GM20431 (cell line): ENCODE results near the gene FRMD1.
"Not testable (repeated sequence)": the region's sequence is repeated elsewhere in the genome, so short reads cannot be mapped to it uniquely, and the experiment has no call there.

ENCODE experiments used
- in situ Hi-C: fragments of 300-500 bp; cut with MseI, MboI; formaldehyde crosslinking; loops from one replicate; pipeline ENCODE4 v1.15.0; 2020; ENCODE audit warnings: low sequenced_read_pairs; ENCODE audit not compliant: unreplicated experiment

FRMD1 gene

DNA sequence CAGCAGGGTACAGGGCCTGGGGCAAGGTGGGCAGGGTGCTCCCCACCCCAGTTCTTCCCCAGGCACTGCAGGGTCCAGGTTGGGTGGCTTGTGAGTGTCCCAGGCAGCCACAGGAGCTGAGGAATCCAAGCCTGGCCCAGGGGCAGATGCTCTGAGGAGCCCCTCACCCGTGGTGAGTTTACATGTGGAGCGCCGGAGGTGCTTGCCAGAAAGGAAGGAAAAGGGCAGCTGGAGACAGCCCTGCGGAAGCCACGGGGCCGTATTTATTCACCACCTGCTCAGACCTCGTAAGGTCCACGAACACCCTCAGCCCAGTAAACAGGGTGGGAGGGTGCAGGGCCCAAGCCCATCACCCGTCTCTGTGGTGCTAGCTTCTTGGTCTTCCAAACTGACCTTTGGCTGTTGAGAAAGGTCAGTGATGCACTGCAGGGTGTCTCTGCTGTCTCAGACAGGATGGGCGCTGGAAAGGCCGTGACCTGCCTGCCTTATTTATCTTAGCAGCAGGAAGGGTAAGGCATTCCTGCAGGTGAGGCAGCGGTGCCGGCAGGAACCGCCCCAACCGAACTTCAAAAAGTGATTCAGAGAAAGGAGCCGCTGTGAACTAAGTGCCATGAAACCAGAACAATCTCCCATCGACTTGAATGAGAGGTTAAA is 4.0 kb upstream of the FRMD1 start:
- in situ Hi-C loops = no loop called here

DNA sequence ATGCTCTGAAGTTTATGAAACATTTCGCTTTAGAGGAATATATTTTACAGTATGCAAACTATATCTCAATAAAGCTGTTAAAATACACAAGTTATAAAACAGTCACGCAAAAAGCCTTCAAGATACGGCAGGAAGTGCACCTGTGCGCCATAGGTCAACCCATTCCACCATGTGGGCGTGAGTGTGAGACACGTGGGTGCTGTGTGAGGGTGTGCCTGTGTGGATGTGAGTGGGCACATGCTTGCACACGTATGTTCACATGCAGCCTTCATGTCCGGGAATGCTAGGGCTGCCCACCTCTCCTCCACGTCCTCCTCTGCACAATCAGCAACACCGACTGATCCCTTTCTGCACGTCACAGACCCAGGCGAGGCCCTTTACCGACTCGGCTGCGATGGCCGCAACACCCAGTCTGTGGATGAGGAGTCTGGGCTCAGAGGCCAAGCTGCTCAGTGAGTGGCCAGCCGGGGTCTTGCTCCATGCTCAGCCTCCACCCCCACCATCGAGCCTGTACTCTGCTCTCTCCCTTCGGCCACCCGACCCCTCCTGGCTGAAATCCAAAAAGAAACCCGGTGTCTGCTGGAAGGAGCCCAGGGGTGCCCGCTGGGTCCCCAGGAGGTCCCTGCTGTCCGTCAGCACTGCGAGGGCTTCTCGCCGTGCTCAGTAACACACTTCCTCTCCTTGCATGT is 3.0 kb upstream of the FRMD1 start:
- in situ Hi-C loops = no loop called here

DNA sequence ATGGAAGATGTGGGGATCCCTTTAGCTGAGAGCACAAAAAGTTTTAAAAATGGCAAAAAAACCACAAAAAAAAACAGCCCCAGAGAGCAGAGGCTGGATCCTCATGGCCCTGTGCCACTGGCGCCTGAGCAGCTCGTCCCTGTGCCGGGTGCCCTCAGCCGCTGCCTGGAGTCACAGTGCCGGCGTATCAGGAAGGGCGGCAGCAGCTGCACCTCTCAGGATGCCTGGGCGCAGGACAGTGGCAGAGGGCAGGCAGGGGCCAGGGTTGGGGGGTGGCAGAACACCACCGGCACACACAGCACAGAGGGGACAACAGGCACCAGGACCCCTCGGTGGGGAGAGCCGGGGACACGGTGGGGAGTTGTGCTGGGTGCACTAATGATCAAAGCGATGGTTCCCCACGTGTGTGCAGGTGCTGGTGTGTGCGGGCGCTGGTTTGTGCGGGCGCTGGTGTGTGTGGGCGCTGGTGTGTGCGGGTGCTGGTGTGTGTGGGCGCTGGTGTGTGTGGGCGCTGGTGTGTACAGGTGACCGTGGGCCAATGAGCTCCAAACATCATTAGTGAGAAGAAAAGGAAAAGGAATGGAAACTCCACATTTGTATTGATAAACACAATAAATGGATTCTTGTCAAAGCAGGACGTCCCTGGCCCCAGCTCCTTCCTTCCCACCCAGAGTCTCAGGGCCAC is 1.5 kb upstream of the FRMD1 start:
- in situ Hi-C loops = no loop called here

DNA sequence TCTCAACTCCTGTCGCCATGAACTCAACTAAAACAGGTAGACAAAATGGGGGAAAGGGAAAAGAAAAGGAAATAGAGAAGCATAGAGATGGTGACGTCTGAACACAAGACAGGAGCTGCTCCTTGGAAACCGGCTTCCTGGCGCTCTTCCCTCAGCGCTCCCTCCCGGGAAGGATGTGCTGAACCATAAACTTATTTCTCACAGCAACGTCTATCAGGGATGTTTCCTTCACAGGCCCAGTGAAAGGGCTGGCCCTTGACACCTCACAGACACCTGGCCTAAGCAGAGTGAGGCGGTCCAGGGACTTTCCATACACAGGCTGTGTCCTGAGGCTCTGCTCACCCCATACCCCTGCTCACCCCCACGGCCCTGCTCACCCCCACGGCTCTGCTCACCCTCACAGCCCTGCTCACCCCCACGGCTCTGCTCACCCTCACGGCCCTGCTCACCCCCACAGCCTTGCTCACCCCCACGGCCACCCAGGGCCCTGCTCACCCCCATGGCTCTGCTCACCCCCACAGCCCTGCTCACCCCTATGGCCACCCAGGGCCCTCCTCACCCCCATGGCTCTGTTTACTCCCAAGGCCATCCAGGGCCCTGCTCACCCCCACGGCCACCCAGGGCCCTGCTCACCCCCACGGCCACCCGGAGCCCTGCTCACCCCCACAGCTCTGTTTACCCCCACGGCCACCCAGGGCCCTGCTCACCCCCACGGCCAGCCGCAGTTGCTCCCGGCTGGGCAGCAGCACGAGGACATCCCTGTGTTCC is 653 bp downstream of the FRMD1 start:
- in situ Hi-C loops = no loop called here

DNA sequence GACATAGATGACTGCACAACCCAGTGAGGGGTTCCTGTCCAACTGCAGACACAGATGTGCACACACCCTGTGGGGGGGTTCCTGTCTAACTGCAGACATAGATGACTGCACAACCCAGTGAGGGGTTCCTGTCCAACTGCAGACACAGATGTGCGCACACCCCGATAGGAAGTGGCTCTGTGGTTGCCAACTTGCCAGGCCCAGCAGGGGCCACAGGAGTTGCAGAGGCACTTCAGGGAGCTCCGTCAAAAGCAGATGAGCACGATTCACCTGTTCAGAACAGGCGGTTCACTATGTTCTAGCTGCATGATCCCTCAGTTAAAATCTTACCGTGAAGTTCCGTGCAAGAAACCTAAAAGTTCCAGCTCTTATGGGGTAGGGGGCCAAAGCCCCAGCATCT is 1.6 kb downstream of the FRMD1 start:
- in situ Hi-C loops = not testable (repeated sequence)

DNA sequence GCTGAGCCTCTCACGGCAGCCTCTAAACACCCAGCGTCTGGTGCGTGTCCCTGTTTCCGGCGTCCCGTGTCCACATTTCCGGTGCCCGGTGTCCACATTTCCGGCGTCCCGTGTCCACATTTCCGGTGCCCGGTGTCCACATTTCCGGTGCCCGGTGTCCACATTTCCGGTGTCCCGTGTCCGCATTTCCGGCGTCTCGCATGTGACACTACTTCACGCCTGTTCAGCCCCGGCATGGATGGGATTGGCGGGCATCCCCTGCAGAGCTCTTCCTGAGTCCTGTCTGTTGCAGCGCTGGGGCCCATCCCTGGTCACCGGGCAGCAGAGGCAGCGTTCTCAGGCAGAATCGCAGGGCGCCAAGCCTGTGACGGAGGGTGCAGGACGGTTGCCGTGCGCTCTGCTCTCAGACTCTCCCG is 3.2 kb downstream of the FRMD1 start:
- in situ Hi-C loops = no loop called here

DNA sequence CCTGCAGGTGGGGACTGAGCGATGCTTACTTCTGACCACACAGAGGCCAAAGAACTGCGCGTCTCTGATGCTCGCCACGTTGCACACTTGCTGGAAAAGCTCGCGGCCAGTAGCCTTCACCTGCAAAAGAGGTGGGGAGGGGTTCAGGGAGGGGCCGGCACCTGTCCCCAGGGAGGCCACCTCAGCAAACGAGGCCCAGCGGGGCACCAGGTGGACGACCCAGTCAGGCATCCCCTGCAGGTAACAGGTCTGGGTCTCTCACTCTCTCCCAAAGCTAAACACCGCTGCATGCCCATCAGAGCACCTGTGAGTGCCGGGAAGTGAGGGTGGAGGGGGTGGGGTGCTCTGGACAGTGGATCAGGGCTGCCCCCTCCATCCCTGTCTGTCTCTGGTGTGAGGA is 3.8 kb downstream of the FRMD1 start:
- in situ Hi-C loops = no loop called here

DNA sequence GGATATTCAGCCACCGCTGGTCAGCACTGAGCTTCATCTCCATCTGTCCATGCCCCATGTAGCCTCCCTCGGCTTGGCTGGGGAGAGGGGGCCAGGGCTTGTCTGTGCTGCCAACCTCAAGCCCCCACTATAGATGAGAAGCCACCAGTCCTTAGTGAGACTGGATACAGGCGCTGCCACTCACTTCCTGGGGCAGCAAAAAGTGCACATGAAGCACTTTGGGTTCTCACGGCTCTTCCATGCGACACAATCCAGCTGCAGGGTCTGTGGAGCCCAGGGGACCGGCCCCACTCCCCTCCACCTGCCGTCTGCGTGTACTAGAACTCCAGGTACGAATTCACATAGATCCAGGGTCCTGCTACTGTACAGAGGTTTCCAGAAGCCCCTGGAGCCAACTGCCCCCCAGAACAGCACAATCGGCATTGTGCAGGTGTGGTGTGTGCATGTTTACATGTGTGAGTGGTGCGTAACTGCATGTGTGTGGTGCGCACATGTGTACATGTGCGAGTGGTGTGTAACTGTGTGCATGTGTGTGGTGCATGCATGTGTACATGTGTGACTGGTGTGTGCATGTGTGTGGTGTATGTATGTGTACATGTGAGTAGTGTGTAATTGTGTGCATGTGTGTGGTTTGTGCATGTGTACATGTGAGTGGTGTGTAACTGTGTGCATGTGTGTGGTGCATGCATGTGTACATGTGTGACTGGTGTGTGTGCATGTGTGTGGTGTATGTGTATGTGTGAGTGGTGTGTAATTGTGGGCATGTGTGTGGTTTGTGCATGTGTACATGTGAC is 4.9 kb downstream of the FRMD1 start:
- in situ Hi-C loops = no loop called here

DNA sequence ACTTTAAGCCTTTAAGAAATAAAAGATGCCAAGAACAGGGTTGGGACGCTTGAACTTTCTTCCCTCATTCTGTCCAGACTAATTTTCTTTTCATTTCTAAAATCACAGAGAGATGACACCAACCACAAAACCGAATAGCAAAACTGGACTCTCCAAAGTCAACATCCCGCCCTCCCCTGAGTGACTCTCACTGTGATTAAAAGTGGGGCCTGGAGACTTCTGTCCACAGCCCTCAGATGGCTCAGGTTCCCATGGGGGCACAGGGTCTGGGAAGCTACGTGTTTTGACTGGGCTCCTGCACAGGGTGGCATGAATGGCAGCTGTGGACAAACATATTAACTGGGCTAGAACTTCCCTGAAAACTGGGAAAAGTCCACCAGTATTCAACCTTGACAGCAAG is 6.3 kb downstream of the FRMD1 start:
- in situ Hi-C loops = no loop called here

DNA sequence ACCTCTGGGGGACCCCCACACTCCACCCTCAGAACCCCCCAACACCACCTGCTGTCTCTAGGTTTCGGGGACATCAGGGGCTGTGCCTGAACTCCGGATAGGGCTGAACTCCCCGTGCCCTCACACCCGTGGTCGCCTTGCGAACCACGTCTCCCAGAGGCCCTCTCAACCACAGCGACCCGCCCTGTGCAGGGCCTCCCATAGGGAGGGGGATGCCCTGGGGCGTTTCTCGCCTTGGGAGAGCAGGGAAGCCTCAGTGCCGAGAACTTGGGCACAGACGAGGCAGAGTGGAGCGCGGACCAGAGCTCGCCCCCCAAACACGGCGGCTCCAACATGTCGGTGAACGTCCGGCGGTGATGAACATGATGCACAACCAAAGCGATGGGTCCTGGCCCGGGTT is 6.8 kb downstream of the FRMD1 start:
- in situ Hi-C loops = no loop called here

DNA sequence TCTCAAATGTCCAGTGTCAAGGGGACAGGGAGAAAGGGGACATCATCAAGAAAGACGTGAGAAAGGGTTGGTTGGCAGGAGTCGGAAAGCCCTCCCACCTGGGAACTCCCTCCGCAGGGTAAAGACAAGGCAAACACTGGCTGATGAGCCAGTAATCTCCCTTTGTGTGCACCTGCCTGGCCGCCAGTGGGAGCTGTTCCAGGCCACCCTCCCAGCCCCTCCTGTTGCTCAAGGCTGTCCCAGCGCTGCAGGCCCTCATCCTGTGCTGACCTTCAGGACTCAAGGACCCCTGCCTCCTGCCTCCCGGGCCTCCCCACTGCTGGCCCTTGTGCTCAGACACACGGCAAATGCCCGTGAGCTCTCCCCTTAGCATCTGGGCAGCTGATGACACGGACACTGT is 7.4 kb downstream of the FRMD1 start:
- in situ Hi-C loops = no loop called here

DNA sequence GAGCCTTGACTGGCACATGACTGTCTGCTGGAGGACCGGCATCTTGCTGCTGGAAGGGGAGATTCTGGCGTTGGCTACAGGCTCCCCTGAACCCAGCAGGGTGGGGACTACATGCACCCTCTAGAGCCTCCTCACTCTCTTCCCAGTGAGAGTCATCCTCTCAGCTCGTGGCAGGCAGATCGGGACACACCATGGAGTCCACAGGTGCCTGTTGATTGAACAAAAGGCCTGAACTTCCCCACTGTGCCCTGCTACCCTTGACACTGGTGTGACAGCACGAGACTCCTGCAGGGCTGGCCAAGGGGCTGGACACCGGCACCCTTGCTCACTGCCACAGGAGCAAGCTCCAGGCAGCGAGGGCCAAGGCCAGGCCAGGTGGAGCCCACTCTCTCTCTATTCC is 8.2 kb downstream of the FRMD1 start:
- in situ Hi-C loops = no loop called here

DNA sequence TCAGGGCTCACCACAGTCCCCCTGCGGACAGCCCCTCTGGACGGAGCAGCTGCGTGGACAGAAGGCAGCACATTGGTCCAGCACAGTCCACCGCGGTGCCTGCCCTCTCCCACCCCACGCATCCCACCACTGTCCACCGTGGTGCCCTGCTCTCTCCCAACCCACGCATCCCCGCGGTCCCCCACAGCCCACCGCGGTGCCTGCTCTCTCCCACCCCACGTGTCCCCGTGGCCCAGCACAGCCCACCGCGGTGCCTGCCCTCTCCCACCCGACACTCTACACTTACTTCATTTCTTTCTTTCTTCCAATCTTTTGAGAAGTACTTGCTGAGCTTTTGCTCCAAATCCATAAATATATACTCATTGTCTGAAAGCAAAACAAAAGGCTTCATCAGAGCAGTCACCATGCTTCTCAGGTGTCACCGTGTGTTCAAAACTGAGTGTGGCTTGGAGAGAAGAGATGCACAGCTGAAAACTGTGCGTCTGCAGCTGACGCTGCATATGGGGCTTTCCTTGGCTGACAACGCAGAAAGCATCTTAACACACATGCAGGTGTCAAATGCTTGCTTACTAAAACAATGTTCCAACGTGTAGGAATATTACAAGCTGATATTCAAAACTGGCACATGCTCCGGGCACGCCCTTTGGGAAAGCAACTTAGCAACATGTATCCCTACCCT is 11.8 kb downstream of the FRMD1 start:
- in situ Hi-C loops = no loop called here

DNA sequence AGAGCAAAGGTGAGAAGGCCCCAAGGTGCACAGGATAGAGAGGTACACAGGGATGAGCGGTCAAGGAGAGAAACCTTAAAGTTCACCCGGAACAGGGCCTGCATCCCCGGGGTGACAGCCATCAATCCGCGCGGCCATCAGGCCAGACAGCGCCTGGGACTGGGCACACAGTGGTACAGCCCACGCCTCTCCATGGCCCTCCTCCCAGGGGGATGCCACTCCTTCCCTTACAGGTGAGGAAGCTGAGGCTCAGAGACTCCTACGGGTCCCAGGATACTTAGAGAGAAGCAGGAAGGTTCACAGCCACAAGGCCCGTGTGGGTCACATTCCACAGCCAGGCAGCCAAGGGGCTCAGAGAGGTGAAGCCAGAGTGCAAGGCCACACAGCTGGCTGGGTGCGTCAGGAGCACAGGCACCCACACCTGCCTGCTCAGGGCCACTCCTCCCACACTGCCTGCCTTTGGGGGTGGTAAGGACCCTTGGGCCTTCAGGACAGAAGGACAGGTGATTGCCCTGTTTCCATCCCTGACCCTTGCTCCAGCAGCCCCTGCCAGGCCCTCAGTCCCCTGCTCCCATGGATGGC is 14.7 kb downstream of the FRMD1 start:
- in situ Hi-C loops = no loop called here

DNA sequence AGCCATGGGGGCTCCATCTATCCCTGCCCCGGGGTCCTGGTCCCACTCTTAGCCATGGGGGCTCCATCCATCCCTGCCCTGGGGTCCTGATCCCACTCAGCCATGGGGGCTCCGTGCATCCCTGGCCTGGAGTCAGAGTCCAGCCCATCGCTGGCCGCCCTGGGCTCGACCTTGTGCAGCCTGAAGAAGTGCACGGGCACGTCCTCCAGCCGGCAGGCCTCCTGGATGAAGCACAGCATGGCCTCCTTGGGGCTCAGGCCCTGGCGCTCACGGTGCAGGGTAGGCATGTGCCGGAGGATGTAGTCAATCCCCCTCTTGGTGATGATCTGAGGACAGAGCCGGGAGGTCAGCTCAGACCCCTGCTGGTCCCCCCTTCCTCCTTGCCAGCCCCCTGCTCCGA is 15.6 kb downstream of the FRMD1 start:
- in situ Hi-C loops = no loop called here

DNA sequence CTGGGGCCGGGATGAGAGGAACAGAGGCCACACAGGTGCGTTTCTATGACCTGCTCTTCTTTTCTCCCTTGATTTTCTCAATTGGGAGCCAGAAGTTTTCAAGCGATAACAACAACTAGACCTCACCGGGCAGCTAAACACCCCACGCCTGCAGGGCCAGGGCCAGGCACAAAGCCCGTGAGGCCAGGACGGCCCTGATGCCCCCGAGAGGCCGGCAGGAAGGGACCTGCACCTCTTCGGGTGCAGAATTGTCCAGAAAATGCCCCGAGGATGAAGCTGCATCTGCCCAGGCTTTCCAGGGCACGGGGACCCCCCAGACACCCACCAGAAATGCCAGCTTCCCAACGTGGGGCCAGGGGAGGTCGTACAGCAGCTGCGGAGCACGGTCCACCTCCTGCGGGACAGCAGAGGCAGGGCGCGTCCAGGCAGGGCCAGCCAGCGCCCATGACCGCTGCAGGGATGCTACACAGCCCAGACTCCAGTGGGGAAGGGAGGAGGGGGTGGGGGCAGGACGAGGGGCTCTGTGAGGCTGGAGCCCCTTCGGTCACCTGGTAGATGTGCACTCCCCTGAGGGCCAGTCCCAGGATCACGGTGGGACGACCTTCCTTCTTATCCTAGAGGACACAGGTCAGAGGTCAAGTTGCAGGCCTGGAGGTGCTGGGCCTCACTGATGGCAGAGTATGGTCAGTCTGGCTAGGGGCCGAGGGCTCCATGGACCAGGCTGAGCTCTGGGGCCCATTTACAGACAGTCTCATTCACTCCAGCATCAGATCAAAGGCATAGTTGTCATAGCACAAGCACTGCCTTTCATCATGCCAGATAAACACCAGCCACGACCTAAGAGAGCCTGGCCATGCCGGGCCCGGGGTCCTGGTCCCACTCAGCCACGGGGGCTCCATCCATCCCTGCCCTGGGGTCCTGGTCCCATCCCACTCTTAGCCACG is 16.4 kb downstream of the FRMD1 start:
- in situ Hi-C loops = no loop called here

DNA sequence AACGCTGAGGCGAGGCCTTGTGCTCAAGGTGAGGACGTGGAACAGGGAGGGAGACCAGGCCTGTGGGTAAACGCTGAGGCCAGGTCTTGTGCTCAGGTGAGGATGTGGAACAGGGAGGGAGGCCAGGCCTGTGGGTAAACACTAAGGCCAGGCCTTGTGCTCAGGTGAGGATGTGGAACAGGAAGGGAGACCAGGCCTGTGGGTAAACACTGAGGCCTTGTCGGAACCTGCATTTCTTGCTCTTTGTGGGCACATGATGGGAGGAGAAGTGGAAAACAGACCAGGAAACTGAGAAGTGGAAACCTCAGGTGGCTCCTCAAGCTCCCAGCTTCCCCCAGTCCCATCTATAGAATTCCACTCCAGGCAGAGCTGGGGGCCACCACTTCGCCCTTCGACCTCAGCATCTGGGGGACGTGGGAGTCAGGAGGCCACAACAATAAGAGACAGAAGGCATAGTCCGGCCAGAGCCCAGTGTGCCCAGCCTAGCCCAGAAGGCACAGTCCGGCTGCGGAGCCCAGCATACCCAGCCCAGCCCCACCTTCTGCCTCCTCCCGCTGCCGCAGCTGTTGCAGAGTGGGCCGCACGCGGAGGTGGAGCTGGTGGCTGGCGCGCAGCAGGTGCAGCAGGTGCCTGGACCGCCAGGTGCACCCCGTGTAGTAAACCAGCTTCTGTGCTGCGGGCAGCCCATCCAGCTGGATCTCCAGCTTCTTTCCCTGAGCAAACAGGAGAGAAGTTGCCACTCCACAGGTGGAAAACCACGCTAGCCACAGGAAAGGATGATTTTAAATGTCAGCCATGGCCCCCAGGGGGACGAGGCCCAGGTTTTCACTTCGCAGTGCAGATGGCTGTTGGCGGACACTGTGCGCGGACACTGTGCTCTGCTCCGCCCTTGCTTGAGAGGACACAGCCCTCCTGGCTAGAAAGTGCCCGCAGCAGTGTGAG is 17.5 kb downstream of the FRMD1 start:
- in situ Hi-C loops = no loop called here
